ENCODE data around the gene OLFML3.
A peak's percentile ranks its signal among the peaks of the same experiment; 100 is the strongest.

Gene OLFML3

GRCh38 chr1:113950908-113951307 is 28.4 kb upstream of the OLFML3 start:
- DNase-seq = no peak

DNA sequence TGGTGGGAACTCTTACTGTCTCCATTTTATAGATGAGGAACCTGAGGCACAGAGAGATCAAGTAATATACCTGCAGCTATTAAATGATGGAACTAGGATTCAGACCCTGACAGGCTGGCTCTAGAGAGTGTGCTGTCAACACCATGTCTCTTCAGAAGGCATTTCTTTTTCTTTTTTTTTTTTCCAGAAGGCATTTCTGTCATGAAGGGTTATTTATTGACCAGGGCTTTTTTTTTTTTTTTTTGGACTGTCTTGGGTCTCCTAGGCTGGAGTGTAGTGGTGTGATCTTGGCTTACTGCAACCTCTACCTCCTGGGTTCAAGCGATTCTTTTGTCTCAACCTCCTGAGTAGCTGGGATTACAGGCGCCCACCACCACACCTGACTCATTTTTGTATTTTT is 27.6 kb upstream of the OLFML3 start:
- no peak for DNase-seq

DNA sequence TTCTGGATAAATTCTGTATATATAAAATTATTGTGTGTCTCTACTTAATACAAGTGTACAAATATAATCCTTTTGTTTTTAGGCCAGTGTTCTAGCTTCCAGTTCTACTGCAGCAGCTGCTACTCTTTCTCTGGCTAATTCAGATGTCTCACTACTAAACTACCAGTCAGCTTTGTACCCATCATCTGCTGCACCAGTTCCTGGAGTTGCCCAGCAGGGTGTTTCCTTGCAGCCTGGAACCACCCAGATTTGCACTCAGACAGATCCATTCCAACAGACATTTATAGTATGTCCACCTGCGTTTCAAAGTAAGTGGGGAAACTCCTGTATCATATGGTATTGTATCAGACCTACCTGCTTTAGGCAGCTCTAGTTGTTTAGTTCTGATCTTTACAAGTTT is 21.3 kb upstream of the OLFML3 start:
- no peak for DNase-seq

DNA sequence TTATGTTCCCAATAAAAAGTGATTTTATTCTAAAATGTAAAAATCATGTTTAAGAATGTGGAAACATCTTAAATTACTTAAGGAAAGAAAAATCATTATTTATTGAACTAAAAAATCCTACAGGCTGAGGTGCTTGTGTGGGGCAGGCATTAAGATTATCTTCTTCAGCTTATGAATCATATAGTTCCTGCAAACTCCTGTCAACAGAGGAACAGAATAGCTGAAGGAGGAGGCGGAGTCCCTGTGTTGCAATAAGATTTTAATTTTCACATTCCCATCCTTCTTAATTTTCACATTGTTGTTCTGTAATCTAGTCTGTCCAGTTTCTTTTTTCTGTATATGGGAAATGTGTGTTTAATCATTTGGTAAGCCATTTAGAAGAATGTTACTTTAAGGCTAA is 20.6 kb upstream of the OLFML3 start:
- DNase-seq = no peak

DNA sequence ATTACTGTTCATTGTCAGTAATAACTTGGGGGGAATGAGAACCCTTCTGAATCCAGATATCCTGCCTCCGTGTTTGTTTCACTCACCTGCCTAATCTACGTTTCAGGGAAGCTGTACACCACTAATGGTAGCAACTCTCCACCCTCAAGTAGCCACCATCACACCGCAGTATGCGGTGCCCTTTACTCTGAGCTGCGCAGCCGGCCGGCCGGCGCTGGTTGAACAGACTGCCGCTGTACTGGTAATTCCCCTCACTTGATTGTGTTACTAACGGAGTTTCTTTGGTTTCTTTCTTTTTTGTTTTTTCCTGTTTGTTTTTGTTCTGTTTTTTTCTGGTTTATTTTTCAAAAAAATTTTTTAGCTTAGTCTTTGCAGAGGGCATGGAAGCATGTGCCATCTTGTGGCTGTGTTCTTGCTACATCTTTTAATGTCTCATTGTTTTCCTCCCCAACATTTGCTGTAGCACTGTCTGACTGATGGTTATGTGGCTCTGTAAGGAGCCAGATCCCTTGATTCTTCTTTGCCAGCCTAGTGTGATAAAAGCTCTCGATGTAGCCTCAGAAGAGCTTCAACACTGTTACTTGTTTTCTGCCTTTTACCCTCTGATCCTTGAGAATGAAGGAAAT is 15.9 kb upstream of the OLFML3 start:
- DNase-seq = no peak

DNA sequence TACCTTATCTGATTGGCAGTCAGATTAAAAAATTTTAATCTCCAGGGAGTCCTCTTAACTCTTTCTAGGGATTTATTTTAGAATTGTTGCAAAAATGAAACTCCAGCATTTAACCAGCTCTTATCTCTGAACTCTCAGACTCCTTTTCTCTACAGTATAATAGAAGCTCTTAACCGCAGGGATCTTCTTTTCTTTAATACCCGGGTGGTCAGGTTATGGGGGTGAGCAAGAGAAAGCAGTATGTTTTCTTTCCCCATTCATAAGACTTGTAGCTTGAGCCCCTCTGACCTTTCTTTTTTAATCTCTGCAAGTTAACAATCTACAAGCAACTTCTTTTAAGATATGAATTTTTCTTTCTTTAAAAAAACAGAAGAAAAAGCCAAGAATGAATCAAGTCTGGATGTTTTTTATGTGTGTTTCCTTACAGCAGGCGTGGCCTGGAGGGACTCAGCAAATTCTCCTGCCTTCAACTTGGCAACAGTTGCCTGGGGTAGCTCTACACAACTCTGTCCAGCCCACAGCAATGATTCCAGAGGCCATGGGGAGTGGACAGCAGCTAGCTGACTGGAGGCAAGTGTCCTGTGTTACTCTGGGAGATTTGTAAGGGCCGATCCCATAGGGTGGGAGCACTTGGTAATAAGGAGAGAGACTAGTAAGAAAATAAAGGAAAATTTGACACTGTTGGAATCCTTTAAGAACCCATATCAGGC is 13.4 kb upstream of the OLFML3 start:
- DNase-seq = no peak

DNA sequence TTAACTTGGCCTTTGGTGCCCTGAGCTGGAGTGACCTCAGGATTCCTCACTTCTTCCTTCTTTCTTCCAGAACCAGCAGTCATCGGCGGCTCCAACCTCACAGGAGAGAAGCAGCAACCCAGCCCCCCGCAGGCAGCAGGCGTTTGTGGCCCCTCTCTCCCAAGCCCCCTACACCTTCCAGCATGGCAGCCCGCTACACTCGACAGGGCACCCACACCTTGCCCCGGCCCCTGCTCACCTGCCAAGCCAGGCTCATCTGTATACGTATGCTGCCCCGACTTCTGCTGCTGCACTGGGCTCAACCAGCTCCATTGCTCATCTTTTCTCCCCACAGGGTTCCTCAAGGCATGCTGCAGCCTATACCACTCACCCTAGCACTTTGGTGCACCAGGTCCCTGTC is 6.3 kb upstream of the OLFML3 start:
- DNase-seq = no peak

- no peak for DNase-seq
These were observed 3.9 kb upstream of the OLFML3 start for GRCh38 chr1:113975211-113975895.

DNA sequence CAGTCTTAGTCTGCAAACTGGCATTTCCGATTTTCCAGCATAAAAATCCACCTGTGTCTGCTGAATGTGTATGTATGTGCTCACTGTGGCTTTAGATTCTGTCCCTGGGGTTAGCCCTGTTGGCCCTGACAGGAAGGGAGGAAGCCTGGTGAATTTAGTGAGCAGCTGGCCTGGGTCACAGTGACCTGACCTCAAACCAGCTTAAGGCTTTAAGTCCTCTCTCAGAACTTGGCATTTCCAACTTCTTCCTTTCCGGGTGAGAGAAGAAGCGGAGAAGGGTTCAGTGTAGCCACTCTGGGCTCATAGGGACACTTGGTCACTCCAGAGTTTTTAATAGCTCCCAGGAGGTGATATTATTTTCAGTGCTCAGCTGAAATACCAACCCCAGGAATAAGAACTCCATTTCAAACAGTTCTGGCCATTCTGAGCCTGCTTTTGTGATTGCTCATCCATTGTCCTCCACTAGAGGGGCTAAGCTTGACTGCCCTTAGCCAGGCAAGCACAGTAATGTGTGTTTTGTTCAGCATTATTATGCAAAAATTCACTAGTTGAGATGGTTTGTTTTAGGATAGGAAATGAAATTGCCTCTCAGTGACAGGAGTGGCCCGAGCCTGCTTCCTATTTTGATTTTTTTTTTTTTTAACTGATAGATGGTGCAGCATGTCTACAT is 2.5 kb upstream of the OLFML3 start:
- DNase-seq = no peak

DNA sequence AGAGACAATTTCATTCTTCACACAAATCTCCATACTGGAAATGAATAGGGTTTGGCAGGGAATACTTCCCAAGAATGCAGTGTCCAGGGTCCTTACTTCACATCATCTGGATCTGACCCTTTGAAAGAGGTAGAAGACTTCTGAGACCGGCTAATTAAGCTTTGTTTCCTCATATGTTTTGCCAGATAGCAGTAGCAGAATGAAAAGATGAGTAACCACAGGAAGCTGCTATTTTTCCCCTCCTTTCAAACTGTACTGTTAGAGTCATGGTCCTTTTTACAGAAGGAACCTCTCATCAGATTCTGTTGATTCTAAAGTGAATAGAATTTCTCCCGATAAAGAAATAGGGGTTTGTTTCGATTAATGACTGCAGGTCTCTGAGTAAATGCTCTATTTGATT is 1.4 kb upstream of the OLFML3 start:
- no peak for DNase-seq

DNA sequence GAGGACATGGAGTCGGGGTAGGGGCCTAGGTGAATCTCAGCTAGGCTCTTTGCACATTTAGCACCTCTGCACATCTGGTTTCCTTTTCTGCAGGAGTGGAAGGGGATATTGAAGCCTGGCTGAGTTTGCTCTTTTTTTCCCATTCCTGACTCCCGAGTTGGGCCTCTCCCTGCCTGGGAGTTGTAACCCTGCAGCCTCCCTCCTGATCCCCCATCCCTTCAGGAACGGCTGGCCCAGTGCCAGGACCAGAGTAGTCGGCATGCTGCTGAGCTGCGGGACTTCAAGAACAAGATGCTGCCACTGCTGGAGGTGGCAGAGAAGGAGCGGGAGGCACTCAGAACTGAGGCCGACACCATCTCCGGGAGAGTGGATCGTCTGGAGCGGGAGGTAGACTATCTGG is 836 bp downstream of the OLFML3 start:
- no peak for DNase-seq

- DNase-seq = peak; percentile 9
These were observed 3.0 kb downstream of the OLFML3 start for GRCh38 chr1:113981962-113982931.

GRCh38 chr1:113982949-113983348 is 3.7 kb downstream of the OLFML3 start:
- no peak for DNase-seq

GRCh38 chr1:113983391-113983790 is 4.1 kb downstream of the OLFML3 start:
- DNase-seq = no peak

DNA sequence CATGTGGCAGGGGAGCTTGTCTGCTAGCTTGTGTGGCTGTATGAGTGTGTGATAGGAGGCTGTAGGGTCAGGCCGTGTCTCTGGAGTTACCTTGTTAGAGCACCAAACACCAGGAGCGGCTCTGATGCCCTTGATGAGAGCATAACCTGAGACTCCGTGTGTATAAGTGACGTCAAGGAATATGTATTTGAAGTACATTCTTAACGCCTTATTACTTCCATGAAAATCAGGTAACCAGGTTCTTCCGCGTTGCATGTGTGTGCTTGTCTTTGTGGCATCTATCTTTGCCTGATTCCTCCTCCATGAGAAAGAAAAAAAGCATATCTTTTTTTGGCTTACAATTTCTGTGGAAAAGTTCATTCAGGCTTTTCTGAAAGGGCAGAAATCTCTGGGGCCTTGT is 4.6 kb downstream of the OLFML3 start:
- DNase-seq = no peak

DNA sequence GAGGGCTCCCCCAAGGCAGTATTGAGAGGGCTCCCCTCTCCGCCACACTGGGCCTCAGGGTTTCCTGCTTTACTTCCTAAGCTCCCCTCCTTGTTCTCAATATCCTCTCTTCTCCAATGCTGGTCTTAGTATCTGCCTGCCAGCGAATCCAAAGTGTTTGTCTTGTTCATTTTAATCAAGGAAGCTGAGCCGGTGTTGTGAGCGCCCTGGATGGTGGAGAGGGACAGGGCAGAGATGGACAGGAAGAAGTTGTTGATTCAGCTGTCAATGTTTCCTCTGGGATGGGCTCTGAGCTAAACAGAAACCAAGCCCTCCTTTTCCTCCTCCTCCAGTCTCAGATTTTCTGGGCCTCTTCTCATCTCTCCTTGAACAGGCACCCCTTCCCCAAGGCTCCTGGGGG is 5.4 kb downstream of the OLFML3 start:
- no peak for DNase-seq

GRCh38 chr1:113986802-113987201 is 7.5 kb downstream of the OLFML3 start:
- DNase-seq = no peak

- no peak for DNase-seq
These were observed 8.0 kb downstream of the OLFML3 start for GRCh38 chr1:113987259-113987658.

- no peak for DNase-seq
These were observed 11.3 kb downstream of the OLFML3 start for GRCh38 chr1:113990530-113990929.

DNA sequence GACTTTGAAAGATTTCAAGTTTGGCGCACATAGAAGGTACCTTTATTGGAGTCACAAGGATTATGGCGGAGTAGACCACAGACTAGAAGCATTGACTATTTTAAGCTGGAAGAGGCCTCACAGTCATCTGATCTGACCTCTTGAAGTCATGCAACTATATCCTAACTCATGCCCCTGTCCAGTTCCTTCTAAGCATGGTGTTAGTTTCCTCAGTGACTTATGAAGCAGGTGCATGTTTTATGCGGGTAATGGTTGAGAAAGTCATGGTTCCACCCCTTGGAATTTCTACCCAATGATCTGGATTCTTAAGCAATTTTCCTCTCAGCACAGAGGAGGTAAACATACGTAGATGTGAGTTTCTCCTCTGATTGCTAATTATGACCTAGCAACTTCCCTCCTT is 11.7 kb downstream of the OLFML3 start:
- no peak for DNase-seq

- DNase-seq = no peak
These were observed 12.3 kb downstream of the OLFML3 start for GRCh38 chr1:113991467-113991997.

DNA sequence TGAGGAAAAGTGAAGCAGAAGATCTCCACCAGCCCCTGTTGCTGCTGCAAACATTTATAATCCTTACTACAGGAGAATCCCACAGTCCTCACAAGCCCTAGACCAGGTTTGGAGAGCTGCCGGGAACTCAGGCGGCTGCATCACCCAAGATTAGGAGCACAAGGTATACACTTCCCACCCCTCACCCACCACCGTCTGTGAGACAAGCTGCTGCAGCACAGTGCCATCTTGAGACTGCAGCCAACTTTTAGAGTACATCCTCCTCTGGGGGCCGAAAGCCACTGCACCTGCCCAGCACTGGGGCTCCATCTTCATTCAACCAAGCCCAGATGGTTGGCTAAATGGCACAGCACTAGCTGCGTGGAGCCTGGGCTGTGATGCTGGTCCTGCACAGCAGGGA is 13.8 kb downstream of the OLFML3 start:
- no peak for DNase-seq

Data from GOT3 (cell line).